ENCODE data around the gene ARSG.
"Not testable (repeated sequence)": the region's sequence is repeated elsewhere in the genome, so short reads cannot be mapped to it uniquely, and the experiment has no call there.

Gene ARSG

GRCh38 chr17:68290955-68291835, at the start of gene ARSG, which contains the start of gene SLC16A6:
Gene ARSG (plus strand): TSS chr17:68291495. CDS start chr17:68307494, 15,999 bp downstream.
Gene SLC16A6 (minus strand): TSS chr17:68291127. CDS start chr17:68278320, 12,807 bp downstream.
- DNase-seq: peak; percentile 90

GRCh38 chr17:68246271-68247028, 44.8 kb upstream of the ARSG start:
- DNase-seq: no peak

- peak; percentile 97 for DNase-seq
Observed at GRCh38 chr17:68247445-68248198, 43.7 kb upstream of the ARSG start, which contains the start of gene AMZ2. Gene AMZ2 (plus strand): TSS chr17:68248043. CDS start chr17:68250188, 2,145 bp downstream.

GRCh38 chr17:68248199-68248825, 43.0 kb upstream of the ARSG start:
- no peak for DNase-seq

- peak; percentile 70 for DNase-seq
Observed at GRCh38 chr17:68248891-68249290, 42.4 kb upstream of the ARSG start.

GRCh38 chr17:68249354-68249765, 41.9 kb upstream of the ARSG start:
- DNase-seq: peak; percentile 54

GRCh38 chr17:68253426-68253825, 37.9 kb upstream of the ARSG start:
- DNase-seq: peak; percentile 41

GRCh38 chr17:68255151-68255550, 36.1 kb upstream of the ARSG start:
- no peak for DNase-seq

GRCh38 chr17:68255731-68256538, 35.4 kb upstream of the ARSG start:
- DNase-seq: peak; percentile 61

GRCh38 chr17:68256701-68257100, 34.6 kb upstream of the ARSG start:
- DNase-seq: not testable (repeated sequence)

GRCh38 chr17:68257934-68258333, 33.4 kb upstream of the ARSG start:
- peak; percentile 69 for DNase-seq

- DNase-seq: peak; percentile 87
Observed at GRCh38 chr17:68258890-68259647, 32.2 kb upstream of the ARSG start.

- not testable (repeated sequence) for DNase-seq
Observed at GRCh38 chr17:68259648-68259951, 31.7 kb upstream of the ARSG start.

GRCh38 chr17:68260051-68260762, 31.1 kb upstream of the ARSG start:
- DNase-seq: no peak

- not testable (repeated sequence) for DNase-seq
Observed at GRCh38 chr17:68262467-68262866, 28.8 kb upstream of the ARSG start.

GRCh38 chr17:68263101-68263681, 28.1 kb upstream of the ARSG start:
- DNase-seq: peak; percentile 61

GRCh38 chr17:68265833-68266232, 25.5 kb upstream of the ARSG start:
- not testable (repeated sequence) for DNase-seq

- DNase-seq: no peak
Observed at GRCh38 chr17:68273722-68274121, 17.6 kb upstream of the ARSG start.

GRCh38 chr17:68276339-68276738, 15.0 kb upstream of the ARSG start:
- DNase-seq: not testable (repeated sequence)

GRCh38 chr17:68277807-68278206, 13.5 kb upstream of the ARSG start:
- DNase-seq: no peak
